Left cardiac atrium (tissue), 4 donors: ENCODE data around the gene KCND1. TPM values are rescaled to one million over a fixed set of nuclear protein-coding genes. Genes with fewer than 3 reads are reported as not detected.

Source experiments
- ATAC-seq, 2 donors: fragments of 200-7000 bp; cut with Tn5 transposase; one replicate each; pipeline ENCODE4 v1.9.1; 2020; ENCODE audit warnings: mild to moderate bottlenecking in 2 of 2, moderate library complexity in 2 of 2
- DNase-seq: peaks from one replicate; pipeline ENCODE4 v3.0.0-alpha.2; 2020
- intact Hi-C, 2 donors: fragments of 100-400 bp; cut with DNase I; formaldehyde crosslinking; loops; one replicate each; pipeline versions ENCODE4 v1.14.1 to v1.15.1; 2022 to 2023
- total RNA-seq, 2 donors: library from RNA; stranded (reverse); fragmentation: NEBNext Ultra II Directional; extraction: Animal tissue kit (Norgen Biotek cat#: 25700); gene quantifications; one replicate each; pipeline ENCODE4 v1.2.1, GENCODE V29; 2021
- donor health status: DM: no; HTN: yes; CAD: no.
- donor health status: DM: no; HTN: yes; CAD: no; lungs with severe emphysema.
- donor health status: DM: yes; HTN: yes; CAD: no.
- donor health status: Dilated cardiomyopathy.

KCND1 gene
- total RNA-seq, 2 donors from 2014 or later = 0.99 to 1.4 TPM

DNA sequence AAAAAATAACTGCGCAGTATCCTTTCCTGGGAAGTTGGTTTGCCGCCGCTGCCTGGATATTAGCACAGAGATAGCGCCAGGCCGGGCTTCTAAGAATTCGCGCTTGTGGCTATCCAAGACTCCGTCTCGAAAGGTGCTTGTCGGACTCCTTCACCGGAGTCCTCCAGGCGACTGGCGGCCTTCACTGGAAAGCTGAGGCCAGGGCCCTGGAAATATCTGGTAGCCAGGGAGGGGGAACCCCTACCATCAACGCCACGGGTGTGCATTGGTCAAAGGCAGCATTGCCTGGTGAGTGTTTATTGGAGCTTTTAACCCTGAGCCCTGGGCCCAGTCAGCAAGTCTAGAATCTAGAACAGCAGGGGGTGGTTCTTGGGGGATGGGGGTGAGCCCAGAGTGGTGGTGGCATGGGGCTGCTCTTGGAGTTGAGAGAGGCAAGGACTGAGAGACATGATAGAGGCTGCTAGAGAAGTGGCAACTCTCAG, 52.2 kb downstream of the KCND1 start:
- intact Hi-C loops = no loop called here
- no peak for DNase-seq
- ATAC-seq = peak; percentile 8 to 21

DNA sequence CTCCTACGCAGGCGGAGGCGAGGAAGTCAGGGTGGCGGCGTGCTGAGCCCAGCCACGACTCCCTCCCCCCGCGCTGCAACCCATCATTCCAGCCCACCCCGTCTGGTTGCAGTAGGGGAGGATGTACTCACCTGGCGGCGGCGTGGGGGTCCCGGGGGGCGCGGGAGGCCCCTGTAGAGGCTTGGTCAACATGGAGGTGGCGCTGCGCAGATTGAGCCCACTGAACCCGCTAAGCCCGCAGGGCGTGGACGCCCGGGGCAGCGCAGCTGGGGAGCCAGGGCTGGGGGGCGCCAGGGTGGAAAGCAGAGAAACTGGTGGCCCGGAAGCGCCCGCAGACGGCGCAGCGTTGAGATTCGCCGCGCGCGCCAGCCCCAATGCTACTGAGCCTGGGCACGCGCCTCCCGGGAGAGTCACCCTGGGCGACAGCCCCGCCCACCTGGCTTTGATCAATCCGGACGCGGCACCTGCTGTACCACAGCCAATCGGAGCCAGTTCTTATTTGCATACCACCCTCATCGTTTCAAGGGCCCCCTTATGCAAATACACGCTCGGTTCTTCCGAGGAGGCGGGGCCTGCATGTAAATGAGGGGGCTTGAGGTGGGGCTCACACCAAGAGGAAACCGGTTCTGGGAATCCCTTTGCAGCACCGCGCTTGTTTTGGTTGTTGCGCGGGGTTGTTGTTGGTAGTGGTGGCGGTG, 52.9 kb downstream of the KCND1 start, which contains the start of gene PIM2:
PIM2 (minus strand) TSS at position 382 of the 698 bp plus-strand sequence; CDS start at position 192, 190 bp downstream.
- intact Hi-C loops = no loop called here
- DNase-seq (peak; percentile 89), ATAC-seq (peak; percentile 90 to 93)

- DNase-seq (no peak), ATAC-seq (peak in 1 of 2 donors; percentile 4)
- intact Hi-C loops = no loop called here
Observed at GRCh38 chrX:48918301-48918642, 53.4 kb downstream of the KCND1 start.

DNA sequence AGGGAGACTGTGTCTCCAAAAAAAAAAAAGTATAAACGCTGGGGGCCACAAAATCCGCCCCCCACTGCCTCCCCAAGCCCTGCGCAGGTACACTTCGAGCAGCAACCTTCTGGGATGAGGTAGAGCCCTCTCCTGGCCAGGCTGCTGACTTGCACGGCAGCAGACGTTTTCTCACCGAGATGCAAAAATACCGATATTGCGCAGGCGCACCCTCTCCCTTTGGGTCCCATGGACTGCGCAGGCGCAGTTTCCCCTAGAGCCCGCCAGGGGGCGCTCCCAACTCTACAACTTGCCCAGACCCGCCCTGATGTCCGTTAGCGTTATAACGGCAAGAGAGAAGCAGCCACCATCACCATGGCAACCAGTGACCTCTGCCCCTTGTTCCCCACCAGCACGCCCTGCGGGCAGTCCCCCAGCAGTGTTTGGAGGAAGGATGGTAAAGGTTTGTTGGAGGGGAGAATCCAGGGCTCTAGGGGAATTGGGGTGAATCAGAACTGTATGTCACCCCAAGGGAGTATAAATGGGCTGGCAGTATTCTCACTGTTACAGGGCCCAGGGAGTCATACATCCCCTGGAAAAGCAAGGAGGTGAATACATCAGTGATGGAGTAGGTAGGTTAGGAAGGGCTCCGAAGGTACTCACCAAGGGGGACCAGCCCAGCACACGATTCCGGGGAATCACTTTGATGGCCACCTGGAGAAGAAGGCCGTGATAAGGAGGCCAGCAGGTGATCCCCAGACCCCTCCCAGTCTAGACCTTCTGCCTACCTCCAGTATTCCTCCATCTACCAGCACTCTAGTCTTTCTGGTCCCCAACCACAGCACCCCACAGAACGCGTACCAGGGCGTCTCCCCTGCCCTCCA, 54.3 kb downstream of the KCND1 start:
- ATAC-seq = peak; percentile 53 to 76
- DNase-seq = peak; percentile 90
- intact Hi-C loops = no loop called here

- ATAC-seq (no peak), DNase-seq (no peak)
- intact Hi-C loops = no loop called here
Observed at GRCh38 chrX:48914593-48915493, 56.8 kb downstream of the KCND1 start.

- intact Hi-C loops = no loop called here
- no peak for DNase-seq
- ATAC-seq = no peak
Observed at GRCh38 chrX:48913605-48914366, 57.9 kb downstream of the KCND1 start.

DNA sequence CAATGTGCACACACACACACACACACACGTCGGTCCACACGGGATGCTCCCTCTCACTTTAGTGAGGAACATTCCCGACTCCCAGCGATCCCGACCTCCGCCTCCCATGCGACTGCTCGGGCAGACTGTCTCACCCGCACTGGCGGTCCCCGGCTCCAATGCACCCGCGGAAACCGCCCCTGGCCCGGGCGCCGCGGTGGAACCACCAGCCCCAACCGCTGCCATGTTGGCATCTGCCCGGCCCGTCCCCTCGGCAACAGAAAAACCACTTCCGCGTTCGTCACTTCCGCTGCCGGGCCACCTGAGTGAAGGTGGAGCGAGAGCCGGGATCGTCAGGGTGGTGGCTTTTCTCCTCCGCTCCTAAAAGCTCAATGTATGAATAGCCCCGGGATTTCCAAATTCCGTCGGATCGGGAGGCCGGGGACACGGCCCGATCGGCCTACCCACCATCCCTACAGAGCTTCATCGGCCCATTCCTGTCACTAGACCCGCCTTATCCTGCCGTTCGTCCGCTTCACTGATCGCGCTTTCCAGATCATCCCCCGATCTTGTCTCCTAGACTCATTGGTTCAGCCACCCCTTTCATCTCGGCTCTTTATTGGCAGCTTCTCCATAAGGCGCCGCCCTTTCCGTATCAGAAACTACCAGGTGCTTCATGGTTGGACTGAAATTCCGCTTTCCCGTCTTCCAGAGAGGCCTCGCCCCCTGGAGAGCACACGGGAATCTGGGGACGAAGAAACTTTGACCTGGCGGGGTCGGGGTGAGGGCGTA, 60.0 kb downstream of the KCND1 start, which contains the start of gene SLC35A2:
SLC35A2 (minus strand) TSS at position 235 of the 771 bp plus-strand sequence; CDS start at position 225, 10 bp downstream.
- intact Hi-C loops = no loop called here
- ATAC-seq (peak; percentile 89 to 92), DNase-seq (peak; percentile 86)

Other genes with a start within 250 kb of the KCND1 start
- not detected for gene GLOD5, start 210.1 kb downstream of the KCND1 start, total RNA-seq
- gene GATA1, start 185.3 kb downstream of the KCND1 start, total RNA-seq = not detected
- 10 to 100 TPM; 43.1 to 44.6 TPM for gene HDAC6, start 169.8 kb downstream of the KCND1 start, total RNA-seq
- not detected for gene ERAS, start 145.3 kb downstream of the KCND1 start, total RNA-seq
- 1 to 10 TPM; 3.9 to 9.8 TPM for gene PCSK1N, start 136.2 kb downstream of the KCND1 start, total RNA-seq
- 10 to 100 TPM; 52.4 to 60.3 TPM for gene TIMM17B, start 74.1 kb downstream of the KCND1 start, total RNA-seq
- gene PQBP1, start 73.9 kb downstream of the KCND1 start, total RNA-seq = 10 to 100 TPM; 49.5 to 63.7 TPM
- gene SLC35A2, start 60.2 kb downstream of the KCND1 start, total RNA-seq = 10 to 100 TPM; 13.8 to 17.4 TPM
- gene PIM2, start 52.8 kb downstream of the KCND1 start, total RNA-seq = 1 to 10 TPM; 4.0 to 5.5 TPM
- 10 to 100 TPM; 19.0 to 27.0 TPM for gene OTUD5, start 14.2 kb downstream of the KCND1 start, total RNA-seq
- 10 to 100 TPM; 23.7 to 25.4 TPM for gene GRIPAP1, start 30.4 kb upstream of the KCND1 start, total RNA-seq
- 10 to 100 TPM; 34.5 to 36.2 TPM for gene TFE3, start 71.5 kb upstream of the KCND1 start, total RNA-seq
- 1 to 10 TPM; 2.4 to 2.7 TPM for gene CCDC120, start 87.2 kb upstream of the KCND1 start, total RNA-seq
- 10 to 100 TPM; 15.6 to 20.1 TPM for gene PRAF2, start 102.2 kb upstream of the KCND1 start, total RNA-seq
- gene WDR45, start 108.0 kb upstream of the KCND1 start, total RNA-seq = 10 to 100 TPM; 52.3 to 61.1 TPM
- gene GPKOW, start 151.9 kb upstream of the KCND1 start, total RNA-seq = 10 to 100 TPM; 17.1 to 19.4 TPM
- gene MAGIX, start 190.9 kb upstream of the KCND1 start, total RNA-seq = 1 to 10 TPM; 7.7 to 7.9 TPM
- gene PLP2, start 200.1 kb upstream of the KCND1 start, total RNA-seq = 100 to 1,000 TPM in 1 of 2 donors, 10 to 100 TPM in 1; 97.5 to 114 TPM
- 10 to 100 TPM in 1 of 2 donors, 1 to 10 TPM in 1; 9.9 to 14.8 TPM for gene PRICKLE3, start 214.5 kb upstream of the KCND1 start, total RNA-seq
- gene SYP, start 228.3 kb upstream of the KCND1 start, total RNA-seq = 1 to 10 TPM; 1.8 to 2.8 TPM